ENCODE data around the gene QRICH2. TPM values are rescaled to one million over a fixed set of nuclear protein-coding genes. Genes with fewer than 3 reads are reported as not detected.
"Not testable (repeated sequence)": the region's sequence is repeated elsewhere in the genome, so short reads cannot be mapped to it uniquely, and the experiment has no call there.

Gene QRICH2
- total and polyA plus RNA-seq, 3 donors from 2014 or later = 27.0 to 43.4 (median 39.0) TPM

GRCh38 chr17:76232342-76232741 lies 75.7 kb downstream of the QRICH2 start:
- Histone ChIP-seq H3K9me3 (no peaks in the 10 kb centered on the region), H3K4me1 (no peaks in the 10 kb centered on the region), H3K27ac (no peak overlapping the region), H3K36me3 (ENCODE audit: low read depth, missing control alignments) (no peaks in the 10 kb centered on the region), H3K4me3 (no peak overlapping the region), H3K27me3 (no peaks in the 10 kb centered on the region)
- intact Hi-C loops (cut with DNase I; ENCODE audit: low total_unique reads) = no loop called here
- no peak for TF ChIP-seq POLR2A (IDR thresholded peaks at IDR 0.05)
- TF ChIP-seq, protein P1, sequence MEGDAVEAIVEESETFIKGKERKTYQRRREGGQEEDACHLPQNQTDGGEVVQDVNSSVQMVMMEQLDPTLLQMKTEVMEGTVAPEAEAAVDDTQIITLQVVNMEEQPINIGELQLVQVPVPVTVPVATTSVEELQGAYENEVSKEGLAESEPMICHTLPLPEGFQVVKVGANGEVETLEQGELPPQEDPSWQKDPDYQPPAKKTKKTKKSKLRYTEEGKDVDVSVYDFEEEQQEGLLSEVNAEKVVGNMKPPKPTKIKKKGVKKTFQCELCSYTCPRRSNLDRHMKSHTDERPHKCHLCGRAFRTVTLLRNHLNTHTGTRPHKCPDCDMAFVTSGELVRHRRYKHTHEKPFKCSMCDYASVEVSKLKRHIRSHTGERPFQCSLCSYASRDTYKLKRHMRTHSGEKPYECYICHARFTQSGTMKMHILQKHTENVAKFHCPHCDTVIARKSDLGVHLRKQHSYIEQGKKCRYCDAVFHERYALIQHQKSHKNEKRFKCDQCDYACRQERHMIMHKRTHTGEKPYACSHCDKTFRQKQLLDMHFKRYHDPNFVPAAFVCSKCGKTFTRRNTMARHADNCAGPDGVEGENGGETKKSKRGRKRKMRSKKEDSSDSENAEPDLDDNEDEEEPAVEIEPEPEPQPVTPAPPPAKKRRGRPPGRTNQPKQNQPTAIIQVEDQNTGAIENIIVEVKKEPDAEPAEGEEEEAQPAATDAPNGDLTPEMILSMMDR (IDR thresholded peaks at IDR 0.05) = no peak
- WGBS, 2 donors = 89 to 94% methylated on average over 2 of the region's 2 CpGs
- no peak for DNase-seq

DNA sequence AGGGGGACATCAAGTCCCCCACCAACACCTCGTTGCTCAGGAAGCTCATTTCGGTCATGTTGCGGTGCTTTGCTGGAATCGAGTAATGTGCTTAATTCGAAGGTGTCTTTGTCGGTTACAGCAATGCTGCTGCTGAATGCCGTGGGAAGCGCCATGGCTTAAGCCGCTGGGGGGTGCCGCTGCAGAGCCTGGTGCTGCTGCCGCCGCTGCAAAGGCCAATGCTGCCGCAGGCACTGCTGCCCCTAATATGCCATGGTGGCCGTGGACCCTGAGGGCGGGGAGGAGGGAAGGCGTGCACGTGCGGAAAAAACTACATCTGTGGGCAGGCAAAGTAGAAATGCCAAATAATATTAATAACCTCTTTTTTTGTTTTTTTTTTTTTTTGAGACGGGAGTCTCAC lies 81.3 kb downstream of the QRICH2 start:
- 92 to 97% methylated on average over 19 of the region's 19 CpGs for WGBS, 2 donors
- intact Hi-C loops (cut with DNase I; ENCODE audit: low total_unique reads) = not testable (repeated sequence)

GRCh38 chr17:76225373-76226086 lies 82.5 kb downstream of the QRICH2 start:
- H3K27ac ChIP-seq; intact Hi-C loops (cut with DNase I; ENCODE audit: low total_unique reads); DNase-seq; H3K4me1 ChIP-seq; H3K27me3 ChIP-seq; H3K36me3 ChIP-seq (ENCODE audit: low read depth, missing control alignments); H3K9me3 ChIP-seq; H3K4me3 ChIP-seq: not testable (repeated sequence)
- WGBS, 2 donors = 82 to 88% methylated on average over 7 of the region's 7 CpGs

More for the DNA sequence above, 81.3 kb downstream of the QRICH2 start:
- not testable (repeated sequence) for H3K4me1 ChIP-seq; DNase-seq; H3K27me3 ChIP-seq; H3K36me3 ChIP-seq (ENCODE audit: low read depth, missing control alignments); H3K9me3 ChIP-seq; H3K4me3 ChIP-seq; H3K27ac ChIP-seq

Small RNAs within 50 kb of the gene (small RNA-seq; reads per million reads assigned to genes)
- gene RF00019 (0 reads per million in 2 donors), gene RNU6-24P (0 reads per million in 2 donors)

Other genes with a start within 250 kb of the QRICH2 start
- gene SRP68, start 235.8 kb downstream of the QRICH2 start, total RNA-seq = 10 to 100 TPM; 49.2 to 53.4 TPM
- gene SRP68, start 235.8 kb downstream of the QRICH2 start, polyA plus RNA-seq (ENCODE audit: insufficient read depth, low read depth, low replicate concordance) = 79.6 TPM
- gene GALR2, start 233.5 kb downstream of the QRICH2 start, total RNA-seq = 1 to 10 TPM in 1 of 2 donors, under 1 TPM in 1; 0.31 to 1.6 TPM
- 0.47 TPM for gene GALR2, start 233.5 kb downstream of the QRICH2 start, polyA plus RNA-seq (ENCODE audit: insufficient read depth, low read depth, low replicate concordance)
- gene ZACN, start 229.1 kb downstream of the QRICH2 start, total RNA-seq = under 1 TPM in 1 of 2 donors, not detected in 1; 0.31 TPM
- gene ZACN, start 229.1 kb downstream of the QRICH2 start, polyA plus RNA-seq (ENCODE audit: insufficient read depth, low read depth, low replicate concordance) = 0.13 TPM
- gene EXOC7, start 204.5 kb downstream of the QRICH2 start, total RNA-seq = 100 to 1,000 TPM; 138 TPM
- 99.1 TPM for gene EXOC7, start 204.5 kb downstream of the QRICH2 start, polyA plus RNA-seq (ENCODE audit: insufficient read depth, low read depth, low replicate concordance)
- 10 to 100 TPM; 22.9 to 29.4 TPM for gene FOXJ1, start 167.0 kb downstream of the QRICH2 start, total RNA-seq
- gene FOXJ1, start 167.0 kb downstream of the QRICH2 start, polyA plus RNA-seq (ENCODE audit: insufficient read depth, low read depth, low replicate concordance) = 30.5 TPM
- gene RNF157, start 67.8 kb downstream of the QRICH2 start, total RNA-seq = 100 to 1,000 TPM; 101 to 108 TPM
- 98.8 TPM for gene RNF157, start 67.8 kb downstream of the QRICH2 start, polyA plus RNA-seq (ENCODE audit: insufficient read depth, low read depth, low replicate concordance)
- 10 to 100 TPM; 13.6 to 16.7 TPM for gene UBALD2, start 42.9 kb downstream of the QRICH2 start, total RNA-seq
- 48.7 TPM for gene UBALD2, start 42.9 kb downstream of the QRICH2 start, polyA plus RNA-seq (ENCODE audit: insufficient read depth, low read depth, low replicate concordance)
- 100 to 1,000 TPM; 132 to 152 TPM for gene PRPSAP1, start 45.6 kb upstream of the QRICH2 start, total RNA-seq
- gene PRPSAP1, start 45.6 kb upstream of the QRICH2 start, polyA plus RNA-seq (ENCODE audit: insufficient read depth, low read depth, low replicate concordance) = 184 TPM
- gene SPHK1, start 76.3 kb upstream of the QRICH2 start, total RNA-seq = 10 to 100 TPM; 14.7 to 17.7 TPM
- gene SPHK1, start 76.3 kb upstream of the QRICH2 start, polyA plus RNA-seq (ENCODE audit: insufficient read depth, low read depth, low replicate concordance) = 8.0 TPM
- 10 to 100 TPM; 56.6 to 58.0 TPM for gene UBE2O, start 144.9 kb upstream of the QRICH2 start, total RNA-seq
- 40.6 TPM for gene UBE2O, start 144.9 kb upstream of the QRICH2 start, polyA plus RNA-seq (ENCODE audit: insufficient read depth, low read depth, low replicate concordance)
- gene AANAT, start 159.3 kb upstream of the QRICH2 start, total RNA-seq = 1 to 10 TPM; 2.0 to 4.3 TPM
- 4.4 TPM for gene AANAT, start 159.3 kb upstream of the QRICH2 start, polyA plus RNA-seq (ENCODE audit: insufficient read depth, low read depth, low replicate concordance)
- 10 to 100 TPM; 26.3 to 30.2 TPM for gene RHBDF2, start 193.1 kb upstream of the QRICH2 start, total RNA-seq
- gene RHBDF2, start 193.1 kb upstream of the QRICH2 start, polyA plus RNA-seq (ENCODE audit: insufficient read depth, low read depth, low replicate concordance) = 9.7 TPM
- gene CYGB, start 229.4 kb upstream of the QRICH2 start, total RNA-seq = 1 to 10 TPM; 3.4 to 7.2 TPM
- gene CYGB, start 229.4 kb upstream of the QRICH2 start, polyA plus RNA-seq (ENCODE audit: insufficient read depth, low read depth, low replicate concordance) = 9.9 TPM
- gene PRCD, start 231.8 kb upstream of the QRICH2 start, total RNA-seq = 1 to 10 TPM; 3.2 to 3.8 TPM
- 4.6 TPM for gene PRCD, start 231.8 kb upstream of the QRICH2 start, polyA plus RNA-seq (ENCODE audit: insufficient read depth, low read depth, low replicate concordance)

All from testis (tissue), 3 donors.